T-cell (primary cell): ENCODE data around the gene GRK3. TPM values are rescaled to one million over a fixed set of nuclear protein-coding genes. Genes with fewer than 3 reads are reported as not detected.

Source experiments
- ATAC-seq, 4 experiments: fragments of 200-7000 bp in 3 of 4; fragments of 150-1000 bp in 1 of 4; cut with Tn5 transposase; replicated peaks in 1 of 4; 1 replicate in 3 of 4; 2 replicates in 1 of 4; pipeline ENCODE4 v1.10.0; 2021; ENCODE audit warnings: moderate library complexity in 3 of 4, mild to moderate bottlenecking in 2 of 4, moderate number of reproducible peaks in 1 of 4
- CTCF ChIA-PET, 2 donors: fragments of 300-600 bp; sonication (Branson Sonifier 250); formaldehyde crosslinking; loops; one replicate each; lab custom pipeline; 2022; ENCODE audit warnings: antibody characterized with exemption in 2 of 2; lab: Charles Lee
- POLR2A ChIA-PET, 2 donors: fragments of 300-600 bp; sonication (Branson Sonifier 250); formaldehyde crosslinking; loops; one replicate each; lab custom pipeline; 2022; ENCODE audit warnings: antibody characterized with exemption in 2 of 2; lab: Charles Lee
- DNase-seq, 35 experiments: peaks; one replicate each; pipeline versions ENCODE4 v3.0.0 to v3.0.0-alpha.2; 2013 to 2023
- H3K27ac ChIP-seq: one replicate; pipeline ENCODE4 v1.5.1; 2013; ENCODE audit warnings: low read length
- H3K27me3 ChIP-seq, 2 experiments: replicated peaks in 1 of 2; 1 replicate in 1 of 2; 2 replicates in 1 of 2; pipeline versions ENCODE4 v1.6.1 to v1.7.0; 2013; ENCODE audit warnings: low read length in 1 of 2, mixed read lengths in 1 of 2; ENCODE audit not compliant: control insufficient read depth in 2 of 2, insufficient read depth in 2 of 2; ENCODE audit errors: extremely low read depth in 1 of 2
- H3K36me3 ChIP-seq, 2 donors: 1 replicate in 1 of 2; 2 replicates in 1 of 2; pipeline versions ENCODE4 v1.6.1 to v1.7.0; 2013; ENCODE audit warnings: low read length in 1 of 2; ENCODE audit not compliant: control insufficient read depth in 2 of 2, insufficient read depth in 1 of 2; ENCODE audit errors: extremely low read depth in 1 of 2
- H3K4me1 ChIP-seq, 2 experiments: 1 replicate in 1 of 2; 2 replicates in 1 of 2; pipeline versions ENCODE4 v1.6.1 to v1.7.0; 2013; ENCODE audit warnings: low read length in 2 of 2, mixed read lengths in 1 of 2; ENCODE audit not compliant: insufficient read depth in 2 of 2, control insufficient read depth in 1 of 2; ENCODE audit errors: extremely low read depth in 1 of 2
- H3K4me3 ChIP-seq, 2 donors: 1 replicate in 1 of 2; 2 replicates in 1 of 2; pipeline versions ENCODE4 v1.5.1 to v1.7.0; 2013; ENCODE audit warnings: mild to moderate bottlenecking in 2 of 2, low read length in 1 of 2, moderate library complexity in 1 of 2; ENCODE audit not compliant: control insufficient read depth in 1 of 2; ENCODE audit errors: extremely low read depth in 1 of 2
- H3K9me3 ChIP-seq: 2 replicates; pipeline ENCODE4 v1.7.0; 2013
- H3K27ac Mint-ChIP-seq, 2 donors: one replicate each; pipeline ENCODE4 v1.8.0; 2020 to 2021; ENCODE audit warnings: mild to moderate bottlenecking in 2 of 2, mixed read lengths in 2 of 2
- H3K27me3 Mint-ChIP-seq, 2 donors: one replicate each; pipeline ENCODE4 v1.8.0; 2021 to 2022; ENCODE audit warnings: mixed read lengths in 2 of 2
- H3K36me3 Mint-ChIP-seq: one replicate; pipeline ENCODE4 v1.8.0; 2021; ENCODE audit warnings: mixed read lengths
- H3K4me1 Mint-ChIP-seq, 3 donors: one replicate each; pipeline ENCODE4 v1.8.0; 2020 to 2022; ENCODE audit warnings: mixed read lengths in 3 of 3, mild to moderate bottlenecking in 1 of 3
- H3K4me3 Mint-ChIP-seq, 3 donors: one replicate each; pipeline ENCODE4 v1.8.0; 2020 to 2022; ENCODE audit warnings: mild to moderate bottlenecking in 3 of 3, mixed read lengths in 3 of 3, moderate library complexity in 3 of 3
- H3K9me3 Mint-ChIP-seq, 3 donors: one replicate each; pipeline ENCODE4 v1.8.0; 2020 to 2022; ENCODE audit warnings: mixed read lengths in 3 of 3
- whole genome bisulfite sequencing: methylation state at CpG from one replicate; pipeline ENCODE4 v1.1.5; 2013; ENCODE audit warnings: missing lambda C conversion rate; ENCODE audit not compliant: insufficient coverage; 5-methylcytosine and 5-hydroxymethylcytosine counted together
- total RNA-seq, 35 experiments: library from RNA in 6 of 35; stranded (reverse) in 6 of 35; fragments of 120-200 nt in 1 of 35; gene quantifications; one replicate each; pipeline versions ENCODE4 v1.2.1 to v1.2.4 and lab custom pipeline; 2013 to 2026

GRK3 gene
- total RNA-seq, 5 donors from 2014 or later (not counting 1 experiment from before 2014, with no cell fraction given) = 1.4 to 7.0 (median 3.6) TPM

DNA sequence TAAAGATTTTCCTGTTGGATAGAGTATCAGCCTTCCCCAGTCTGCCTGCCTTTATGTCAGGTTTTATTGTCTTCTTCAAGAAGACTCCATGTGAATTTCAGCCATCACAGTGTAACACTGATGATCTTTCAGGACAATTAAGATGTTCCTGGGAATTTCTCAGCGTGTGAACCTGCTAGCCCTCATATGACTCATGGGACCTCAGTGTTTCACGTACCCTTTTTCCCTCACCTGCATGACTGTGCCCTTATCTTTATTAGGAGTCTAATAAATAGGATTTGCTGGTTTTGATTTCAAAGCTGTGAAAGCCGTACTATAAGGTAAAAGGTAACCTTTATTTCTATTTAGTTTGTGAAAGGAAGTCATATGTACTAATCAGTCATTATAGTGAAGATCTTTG lies 95.9 kb downstream of the GRK3 start:
- Mint-ChIP-seq H3K27ac (no peak overlapping the region), H3K4me1 (peaks cover 0 to 4% (median 0%) of the 10 kb centered on the region in 3 donors), H3K27me3 (no peaks in the 10 kb centered on the region), H3K4me3 (no peak overlapping the region), H3K9me3 (no peaks in the 10 kb centered on the region), H3K36me3 (no peaks in the 10 kb centered on the region)
- ATAC-seq (no peak), DNase-seq (no peak)
- Histone ChIP-seq H3K4me3 (no peak overlapping the region), H3K4me1 (no peaks in the 10 kb centered on the region), H3K27me3 (no peaks in the 10 kb centered on the region), H3K27ac (no peak overlapping the region), H3K9me3 (no peaks in the 10 kb centered on the region), H3K36me3 (no peaks in the 10 kb centered on the region)
- no CpG with 5 or more reads among the region's 3 CpGs for WGBS
- ChIA-PET POLR2A (no interaction called here), CTCF (no interaction called here)

DNA sequence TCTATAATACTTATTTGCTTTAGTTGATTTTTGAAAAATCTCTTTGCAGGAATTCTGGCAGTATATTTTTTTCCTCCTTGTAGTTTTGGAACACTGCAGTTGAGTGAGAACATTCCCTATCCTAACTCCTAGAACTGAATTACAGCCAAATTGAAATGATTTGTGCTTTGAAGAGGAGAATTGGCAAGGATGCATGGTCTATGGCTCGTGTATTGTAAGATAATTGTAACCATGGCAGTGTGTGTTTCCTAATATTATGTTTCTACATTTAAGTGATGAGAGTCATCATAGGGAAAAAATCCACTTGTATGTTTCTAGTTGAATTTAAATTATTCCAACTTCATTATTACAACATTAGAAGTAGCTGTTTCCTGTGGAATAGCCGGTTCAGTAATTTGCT lies 96.6 kb downstream of the GRK3 start:
- POLR2A ChIA-PET = no interaction called here
- H3K4me3 ChIP-seq = no peak overlapping the region
- no peak overlapping the region for H3K27ac ChIP-seq
- no peaks in the 10 kb centered on the region for H3K36me3 ChIP-seq
- H3K4me1 ChIP-seq = no peaks in the 10 kb centered on the region
- H3K27ac Mint-ChIP-seq = no peak overlapping the region
- DNase-seq (no peak), ATAC-seq (no peak)
- no peaks in the 10 kb centered on the region for H3K27me3 ChIP-seq
- H3K9me3 Mint-ChIP-seq = no peaks in the 10 kb centered on the region
- CTCF ChIA-PET = no interaction called here
- no peak overlapping the region for H3K4me3 Mint-ChIP-seq
- no peaks in the 10 kb centered on the region for H3K9me3 ChIP-seq
- peaks cover 0 to 4% (median 0%) of the 10 kb centered on the region in 3 donors for H3K4me1 Mint-ChIP-seq
- no peaks in the 10 kb centered on the region for H3K27me3 Mint-ChIP-seq
- no peaks in the 10 kb centered on the region for H3K36me3 Mint-ChIP-seq
- WGBS = no CpG with 5 or more reads among the region's 2 CpGs

DNA sequence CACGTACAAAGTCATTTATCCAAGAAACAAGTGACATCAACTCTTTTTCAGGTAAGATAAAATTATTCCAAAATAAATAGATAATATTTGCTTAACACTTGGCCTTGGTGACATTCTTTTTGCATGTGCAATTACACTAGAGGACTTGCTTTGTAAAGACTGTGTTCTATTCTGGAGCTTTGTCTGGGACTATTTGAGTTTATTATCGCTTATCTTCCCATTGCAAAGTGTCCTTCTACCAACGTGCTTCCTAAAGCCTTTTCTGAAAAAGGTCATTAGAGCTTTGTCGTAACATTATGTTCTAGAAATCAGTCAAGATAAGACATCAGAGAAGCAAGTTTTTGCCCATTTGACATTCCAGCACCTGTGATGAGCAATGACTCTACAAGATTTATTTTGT lies 99.2 kb downstream of the GRK3 start:
- Histone ChIP-seq H3K4me1 (no peaks in the 10 kb centered on the region), H3K36me3 (no peaks in the 10 kb centered on the region), H3K4me3 (no peak overlapping the region), H3K27me3 (no peaks in the 10 kb centered on the region), H3K9me3 (no peaks in the 10 kb centered on the region), H3K27ac (no peak overlapping the region)
- no peaks in the 10 kb centered on the region for H3K9me3 Mint-ChIP-seq
- CTCF ChIA-PET = no interaction called here
- POLR2A ChIA-PET = no interaction called here
- no peak overlapping the region for H3K27ac Mint-ChIP-seq
- H3K4me1 Mint-ChIP-seq = no peaks in the 10 kb centered on the region
- no peak overlapping the region for H3K4me3 Mint-ChIP-seq
- H3K27me3 Mint-ChIP-seq = no peaks in the 10 kb centered on the region
- DNase-seq = no peak
- ATAC-seq = no peak
- no CpG with 5 or more reads among the region's 4 CpGs for whole genome bisulfite sequencing
- no peaks in the 10 kb centered on the region for H3K36me3 Mint-ChIP-seq

DNA sequence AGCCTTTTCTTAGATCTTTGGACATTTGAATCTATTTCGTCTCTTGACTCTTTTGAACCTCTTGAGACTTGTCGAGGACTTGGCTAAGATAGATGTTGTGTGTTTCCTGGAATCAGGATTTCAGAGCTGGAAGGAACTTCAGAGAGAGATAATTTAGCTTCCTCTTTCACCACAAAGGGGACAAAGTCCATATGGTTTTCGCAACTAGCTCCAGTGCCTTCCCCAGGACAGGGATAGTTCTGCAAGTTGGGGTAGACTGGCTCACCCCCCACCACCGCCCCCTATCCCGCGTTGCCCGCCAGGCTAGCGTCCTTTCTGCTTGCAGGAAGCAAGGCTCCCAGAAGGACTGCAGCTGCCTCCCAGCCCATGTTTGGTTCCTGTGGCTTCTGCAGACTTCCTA lies 101.8 kb downstream of the GRK3 start:
- Histone ChIP-seq H3K9me3 (no peaks in the 10 kb centered on the region), H3K4me1 (no peaks in the 10 kb centered on the region), H3K36me3 (no peaks in the 10 kb centered on the region), H3K27me3 (no peaks in the 10 kb centered on the region), H3K27ac (no peak overlapping the region), H3K4me3 (no peak overlapping the region)
- Mint-ChIP-seq H3K27me3 (no peaks in the 10 kb centered on the region), H3K27ac (no peak overlapping the region), H3K36me3 (no peaks in the 10 kb centered on the region), H3K4me1 (no peaks in the 10 kb centered on the region), H3K9me3 (no peaks in the 10 kb centered on the region), H3K4me3 (no peak overlapping the region)
- DNase-seq (no peak), ATAC-seq (no peak)
- ChIA-PET POLR2A (no interaction called here), CTCF (no interaction called here)
- WGBS = no CpG with 5 or more reads among the region's 8 CpGs

DNA sequence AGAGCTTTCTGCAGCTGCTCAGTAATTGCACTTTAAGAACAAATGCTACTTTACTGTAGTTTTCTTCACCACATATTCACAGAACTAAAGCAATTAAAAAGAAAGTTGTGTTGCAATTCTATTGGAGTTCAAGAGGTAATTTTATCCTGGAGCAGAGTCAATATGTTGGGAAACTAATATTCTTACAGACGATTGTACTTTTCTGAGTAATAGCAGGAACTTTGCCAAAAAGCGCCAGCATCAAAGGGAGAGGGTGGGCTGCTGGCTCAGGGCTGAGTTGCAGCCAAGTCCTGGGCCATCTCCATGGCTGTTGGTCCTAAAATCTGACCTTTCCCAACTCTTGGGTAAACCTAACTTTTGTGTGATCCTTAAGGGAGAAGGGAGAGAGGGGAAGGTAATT lies 104.0 kb downstream of the GRK3 start:
- no peaks in the 10 kb centered on the region for H3K4me1 ChIP-seq
- no peaks in the 10 kb centered on the region for H3K9me3 ChIP-seq
- no peaks in the 10 kb centered on the region for H3K27me3 ChIP-seq
- H3K27ac ChIP-seq = no peak overlapping the region
- no peak overlapping the region for H3K4me3 ChIP-seq
- WGBS = no CpG with 5 or more reads among the region's 2 CpGs
- Mint-ChIP-seq H3K4me1 (no peaks in the 10 kb centered on the region), H3K27me3 (no peaks in the 10 kb centered on the region), H3K27ac (no peak overlapping the region), H3K4me3 (no peak overlapping the region), H3K9me3 (no peaks in the 10 kb centered on the region), H3K36me3 (no peaks in the 10 kb centered on the region)
- ChIA-PET CTCF (no interaction called here), POLR2A (no interaction called here)
- no peaks in the 10 kb centered on the region for H3K36me3 ChIP-seq
- ATAC-seq = no peak
- no peak for DNase-seq

DNA sequence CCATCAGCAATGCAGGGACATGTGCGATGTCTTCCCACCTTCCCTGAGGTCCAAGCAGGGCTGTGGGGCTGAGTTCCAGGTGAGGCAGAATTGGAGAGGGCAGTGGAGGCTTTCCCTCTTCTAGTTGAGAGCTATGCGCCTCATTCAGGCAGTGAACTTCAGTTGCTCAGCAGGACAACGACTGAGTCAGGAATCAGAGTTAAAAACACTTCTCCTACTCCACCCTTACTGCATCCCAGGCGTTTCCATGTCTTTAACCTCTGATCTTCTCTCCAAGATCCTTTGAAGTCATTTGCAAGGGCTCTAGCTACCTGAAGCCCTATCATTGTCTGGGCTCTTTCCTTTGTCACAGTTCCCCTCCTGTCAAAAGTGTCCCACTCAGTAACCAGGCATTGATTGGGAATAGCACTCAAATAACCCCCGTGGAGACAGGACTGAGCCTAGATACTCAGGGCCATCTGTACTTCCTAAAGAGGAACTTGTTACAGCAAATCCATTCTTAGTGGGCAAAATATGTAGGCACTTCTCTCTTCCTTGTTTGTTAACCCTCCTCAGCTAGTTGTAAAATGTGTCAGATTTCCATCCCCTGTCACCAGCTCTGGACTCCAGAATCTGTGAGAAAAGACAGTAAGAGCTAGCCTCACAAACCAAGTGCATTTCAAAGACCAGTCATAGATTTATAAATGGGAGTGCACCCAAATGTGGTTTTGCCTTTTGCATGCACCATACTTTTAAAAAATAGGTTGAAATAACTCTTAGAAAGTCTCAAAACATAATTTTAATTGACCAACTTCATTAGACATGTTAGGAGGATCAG lies 105.0 kb downstream of the GRK3 start:
- H3K4me1 ChIP-seq = no peaks in the 10 kb centered on the region
- DNase-seq (no peak), ATAC-seq (no peak)
- no peaks in the 10 kb centered on the region for H3K9me3 ChIP-seq
- POLR2A ChIA-PET = no interaction called here
- 75% methylated on average over 3 of the region's 5 CpGs for WGBS
- no peaks in the 10 kb centered on the region for H3K27me3 ChIP-seq
- Mint-ChIP-seq H3K27me3 (no peaks in the 10 kb centered on the region), H3K27ac (no peak overlapping the region), H3K4me3 (no peak overlapping the region), H3K4me1 (no peaks in the 10 kb centered on the region), H3K9me3 (no peaks in the 10 kb centered on the region), H3K36me3 (peaks cover 2% of the 10 kb centered on the region)
- CTCF ChIA-PET = no interaction called here
- H3K36me3 ChIP-seq = no peaks in the 10 kb centered on the region
- H3K27ac ChIP-seq = no peak overlapping the region
- no peak overlapping the region for H3K4me3 ChIP-seq
